Effector memory CD4-positive, alpha-beta T cell (primary cell): ENCODE data around the gene MEA1.
"Not testable (repeated sequence)": the region's sequence is repeated elsewhere in the genome, so short reads cannot be mapped to it uniquely, and the experiment has no call there.

Experiments used
- DNase-seq, 3 donors: peaks; one replicate each; pipeline ENCODE4 v3.0.0-alpha.2; 2020
- H3K27ac ChIP-seq: 2 replicates; pipeline ENCODE4 v1.7.0; 2013; ENCODE audit warnings: mild to moderate bottlenecking, low read length, moderate library complexity; ENCODE audit not compliant: insufficient read depth, poor library complexity, severe bottlenecking
- H3K27me3 ChIP-seq: replicated peaks from 2 replicates; pipeline ENCODE4 v1.7.0; 2013; ENCODE audit warnings: mild to moderate bottlenecking, low read length; ENCODE audit not compliant: insufficient read depth, control insufficient read depth, poor library complexity, severe bottlenecking
- H3K36me3 ChIP-seq: 2 replicates; pipeline ENCODE4 v1.7.0; 2013; ENCODE audit warnings: mild to moderate bottlenecking, low read length, moderate library complexity; ENCODE audit not compliant: control insufficient read depth, insufficient read depth
- H3K4me1 ChIP-seq: 2 replicates; pipeline ENCODE4 v1.7.0; 2013; ENCODE audit warnings: low read length, mild to moderate bottlenecking; ENCODE audit not compliant: control insufficient read depth, insufficient read depth, poor library complexity, severe bottlenecking
- H3K4me3 ChIP-seq: 2 replicates; pipeline ENCODE4 v1.7.0; 2013; ENCODE audit warnings: low read length, low read depth, mild to moderate bottlenecking; ENCODE audit not compliant: insufficient read depth, poor library complexity, severe bottlenecking
- H3K9me3 ChIP-seq: 2 replicates; pipeline ENCODE4 v1.7.0; 2013; ENCODE audit warnings: mild to moderate bottlenecking, low read length, moderate library complexity; ENCODE audit not compliant: control insufficient read depth

MEA1 gene

DNA sequence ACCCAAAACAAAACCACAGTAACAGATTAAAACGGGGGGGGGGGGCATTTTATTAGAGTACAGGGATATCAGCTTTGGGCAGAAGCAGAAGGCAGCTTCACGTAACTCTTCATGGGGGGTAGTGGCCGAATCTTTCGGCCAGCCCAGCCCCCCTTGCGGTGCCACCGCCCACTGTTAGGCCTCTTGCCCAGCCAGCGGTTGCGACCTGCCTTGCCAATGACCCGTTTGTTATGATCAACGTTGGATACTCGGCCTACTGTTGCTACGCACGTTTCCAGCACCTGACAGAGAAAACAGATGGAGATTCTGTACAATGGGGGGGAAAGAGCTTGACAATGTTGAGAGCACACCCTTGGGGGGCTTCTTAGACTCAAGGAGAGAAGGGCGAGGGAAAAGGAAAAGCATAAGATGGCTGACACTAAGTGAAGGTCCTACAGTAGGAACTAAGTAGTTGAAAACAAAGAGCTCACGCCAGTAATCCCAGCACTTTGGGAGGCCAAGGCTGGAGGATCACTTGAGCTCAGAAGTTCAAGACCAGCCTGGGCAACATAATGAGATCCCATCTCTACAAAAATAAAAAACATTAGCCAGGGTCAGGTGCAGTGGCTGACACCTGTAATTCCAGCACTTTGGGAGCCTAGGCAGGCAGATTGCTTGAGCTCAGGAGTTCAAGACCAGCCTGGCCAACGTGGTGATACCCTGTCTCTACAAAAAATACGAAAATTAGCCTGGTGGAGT is 40.6 kb upstream of the MEA1 start:
- Histone ChIP-seq H3K4me1 (peaks cover 28% of the 10 kb centered on the region), H3K4me3 (peak overlapping the region; percentile 71), H3K27me3 (no peaks in the 10 kb centered on the region), H3K27ac (peak overlapping the region; percentile 79), H3K36me3 (peaks cover 18% of the 10 kb centered on the region), H3K9me3 (no peaks in the 10 kb centered on the region)
- no peak for DNase-seq

DNA sequence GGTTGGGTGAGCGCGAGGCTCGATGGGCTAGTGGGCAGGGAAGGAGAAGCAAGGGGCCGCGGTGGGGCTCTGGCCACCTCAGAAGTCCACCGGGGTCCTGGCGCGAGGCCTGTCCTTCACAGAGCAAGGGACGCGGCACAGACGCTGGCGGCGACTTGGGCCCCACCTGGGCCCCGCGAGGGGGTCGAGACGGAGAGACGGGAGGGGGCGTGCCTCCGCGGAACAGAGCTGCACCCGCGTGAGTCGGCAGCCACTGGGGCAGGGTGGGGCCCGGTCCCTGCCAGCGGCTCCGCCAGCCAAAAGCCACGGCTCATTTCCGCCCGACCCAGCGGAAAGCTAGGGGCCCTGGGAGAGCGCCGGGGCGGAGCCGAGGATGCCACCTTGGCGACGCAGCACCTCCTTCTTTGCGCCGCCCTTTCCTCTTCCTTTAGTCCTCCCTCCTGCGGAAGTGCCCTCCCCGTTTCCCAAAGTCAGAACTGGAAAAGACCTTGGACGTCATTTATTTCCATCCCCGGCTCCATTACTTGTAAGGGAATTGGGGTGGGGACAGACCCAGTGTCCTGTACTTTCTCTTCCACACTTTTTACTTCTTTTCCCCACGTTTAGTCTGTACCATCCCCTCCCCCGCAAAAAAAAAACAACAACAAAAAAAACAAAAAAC is 39.9 kb upstream of the MEA1 start, which contains the start of gene CUL7:
TSS of gene CUL7 (minus strand) at position 307 of the 661 bp plus-strand sequence. CDS start 1,063 bp downstream, outside the sequence.
- peak within 1 kb of the TSS; percentile 79 for H3K27ac ChIP-seq
- H3K4me1 ChIP-seq = peaks cover 23% of the 10 kb centered on the region
- DNase-seq = peak; percentile 79 to 84 (median 82)
- no peaks in the 10 kb centered on the region for H3K9me3 ChIP-seq
- peaks cover 23% of the 10 kb centered on the region for H3K36me3 ChIP-seq
- H3K4me3 ChIP-seq = peak within 1 kb of the TSS; percentile 71
- no peaks in the 10 kb centered on the region for H3K27me3 ChIP-seq

DNA sequence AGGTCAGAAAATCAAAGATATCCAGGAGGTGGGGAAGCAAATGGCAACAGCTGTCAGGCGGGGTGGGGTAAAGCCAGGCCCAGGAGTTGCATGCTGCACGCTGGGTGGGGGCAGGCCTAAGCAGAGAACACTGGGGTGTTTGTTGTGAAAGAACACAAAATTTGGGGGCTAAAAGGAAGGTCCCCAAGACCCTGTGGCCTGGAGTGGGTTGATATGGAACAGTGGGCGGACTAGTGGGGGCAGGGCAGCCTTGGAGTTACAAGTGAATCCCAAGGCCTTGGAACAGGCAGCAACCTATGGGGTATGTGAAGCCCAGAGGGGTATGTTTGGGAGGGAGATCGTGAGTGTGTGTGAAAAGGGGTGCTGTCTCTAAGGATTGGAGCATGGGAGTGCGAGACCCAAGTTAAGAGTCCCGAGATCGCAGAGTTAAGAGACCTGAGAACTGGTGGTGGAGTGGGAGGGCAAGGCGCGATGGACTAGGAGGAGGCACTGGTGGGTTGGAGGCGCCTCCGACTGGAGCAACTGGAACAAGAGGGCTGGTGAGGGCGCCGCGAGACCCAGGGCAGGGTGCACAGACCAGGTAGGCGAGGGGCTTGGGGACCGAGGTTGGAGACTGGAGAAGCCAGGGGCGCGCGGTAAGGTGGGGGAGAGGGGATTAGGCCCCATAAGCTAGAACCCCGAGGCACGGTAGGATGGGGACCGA is 39.2 kb upstream of the MEA1 start:
- Histone ChIP-seq H3K4me3 (peak overlapping the region; percentile 71), H3K9me3 (no peaks in the 10 kb centered on the region), H3K27ac (peak overlapping the region; percentile 79), H3K4me1 (peaks cover 17% of the 10 kb centered on the region), H3K36me3 (peaks cover 25% of the 10 kb centered on the region), H3K27me3 (no peaks in the 10 kb centered on the region)
- DNase-seq = no peak

DNA sequence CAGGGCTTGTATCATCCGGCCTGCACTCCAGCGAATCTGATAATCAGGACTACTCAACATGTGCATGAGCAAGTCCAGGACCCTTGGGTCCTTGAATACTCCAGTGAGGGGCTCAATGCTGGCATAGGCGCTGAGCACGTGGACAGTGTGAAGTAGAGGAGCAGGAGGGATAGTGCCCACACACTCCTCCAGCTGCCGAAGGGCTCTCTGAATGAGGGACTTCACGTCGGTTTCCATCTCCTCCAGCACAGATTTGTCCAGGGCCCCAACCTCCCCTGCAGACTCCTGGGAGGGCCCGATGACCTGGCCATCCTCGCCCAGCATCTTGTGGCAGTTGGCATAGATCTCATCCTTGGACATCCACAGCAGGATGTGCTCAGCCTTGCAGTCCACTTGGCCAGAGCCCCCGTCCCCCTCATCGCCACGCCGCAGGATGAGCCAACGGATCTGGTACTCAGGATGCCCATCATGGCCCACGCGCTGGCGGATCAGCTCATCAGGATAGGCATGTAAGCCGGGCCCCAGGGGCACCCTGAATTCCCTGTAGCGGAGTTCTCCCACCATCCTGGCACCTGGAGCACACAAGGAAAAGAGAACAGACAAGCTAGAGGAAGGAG is 38.6 kb upstream of the MEA1 start:
- DNase-seq = no peak
- H3K4me3 ChIP-seq = no peak overlapping the region
- peaks cover 26% of the 10 kb centered on the region for H3K36me3 ChIP-seq
- H3K4me1 ChIP-seq = peaks cover 15% of the 10 kb centered on the region
- H3K27ac ChIP-seq = no peak overlapping the region
- H3K27me3 ChIP-seq = no peaks in the 10 kb centered on the region
- no peaks in the 10 kb centered on the region for H3K9me3 ChIP-seq

DNA sequence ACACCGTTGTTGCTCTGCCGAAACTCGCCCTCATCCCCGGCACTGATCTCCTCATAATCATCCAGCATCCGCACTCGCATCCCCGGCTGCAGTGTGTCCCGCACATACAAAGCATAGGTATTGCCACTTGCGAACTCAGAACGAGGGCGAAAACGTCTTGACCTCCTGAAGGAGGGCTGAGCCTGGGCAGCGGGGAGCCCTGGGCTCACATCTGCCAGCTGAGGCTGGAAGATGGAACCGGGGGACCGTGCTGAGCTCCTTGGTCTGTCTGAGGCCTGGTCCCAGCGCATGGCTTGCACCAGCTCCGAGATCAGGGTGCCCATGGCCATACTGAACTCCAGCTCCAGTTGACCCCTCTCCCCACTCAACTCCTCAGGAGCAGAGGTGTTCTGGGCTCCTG is 37.2 kb upstream of the MEA1 start:
- Histone ChIP-seq H3K4me1 (peaks cover 15% of the 10 kb centered on the region), H3K9me3 (no peaks in the 10 kb centered on the region), H3K27ac (no peak overlapping the region), H3K4me3 (no peak overlapping the region), H3K27me3 (no peaks in the 10 kb centered on the region), H3K36me3 (peaks cover 30% of the 10 kb centered on the region)
- DNase-seq = no peak

DNA sequence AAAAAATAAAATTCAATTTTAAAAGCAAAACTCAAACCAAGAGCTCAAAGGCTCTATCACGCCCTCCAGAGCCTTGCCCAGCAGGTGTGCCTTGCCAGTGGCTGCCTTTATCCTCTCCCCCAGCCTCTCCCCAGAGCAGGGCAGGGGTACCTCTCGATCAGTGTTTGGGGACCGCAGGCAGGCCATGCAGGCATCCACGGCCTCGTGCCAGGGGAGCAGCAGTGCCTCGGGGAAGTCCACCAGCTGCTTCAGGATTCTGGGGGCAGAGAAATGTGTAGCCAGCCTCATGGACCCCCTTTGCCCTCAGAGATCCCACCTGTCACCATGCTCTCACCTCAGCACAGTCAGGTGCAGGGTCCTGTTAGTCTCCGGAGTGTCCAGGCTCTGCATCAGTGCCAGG is 34.3 kb upstream of the MEA1 start:
- Histone ChIP-seq H3K36me3 (peaks cover 38% of the 10 kb centered on the region), H3K4me3 (no peak overlapping the region), H3K4me1 (peaks cover 5% of the 10 kb centered on the region), H3K27me3 (no peaks in the 10 kb centered on the region), H3K27ac (no peak overlapping the region), H3K9me3 (no peaks in the 10 kb centered on the region)
- DNase-seq = no peak

DNA sequence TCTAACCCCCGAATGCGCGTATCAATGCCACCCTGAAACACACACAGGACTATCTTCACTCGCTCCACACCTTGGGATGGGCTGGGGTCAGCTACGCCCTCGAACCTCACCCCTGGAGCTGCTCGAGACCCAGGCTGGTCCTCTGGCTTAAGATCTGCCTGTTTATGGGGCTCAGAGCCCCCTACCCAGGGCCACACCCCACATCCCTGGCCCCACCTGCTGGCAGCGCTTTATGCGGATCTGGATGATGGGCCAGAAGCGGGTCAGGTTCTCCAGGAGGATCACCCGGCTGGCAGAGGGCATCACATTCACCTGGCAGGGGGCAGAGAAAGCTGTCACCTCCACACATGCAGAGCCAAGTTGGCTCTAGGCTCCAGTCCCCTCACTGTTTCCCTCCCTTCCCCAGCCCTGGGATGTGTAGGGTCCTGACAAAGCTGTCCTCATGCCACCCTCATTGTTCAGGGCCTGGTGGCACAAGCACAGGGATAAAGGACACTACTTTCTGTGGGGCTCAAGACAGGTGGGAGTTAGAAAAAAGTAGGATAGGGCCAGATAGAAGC is 31.7 kb upstream of the MEA1 start:
- H3K4me1 ChIP-seq = no peaks in the 10 kb centered on the region
- no peak overlapping the region for H3K4me3 ChIP-seq
- H3K36me3 ChIP-seq = peaks cover 42% of the 10 kb centered on the region
- H3K27ac ChIP-seq = no peak overlapping the region
- no peak for DNase-seq
- no peaks in the 10 kb centered on the region for H3K9me3 ChIP-seq
- no peaks in the 10 kb centered on the region for H3K27me3 ChIP-seq

DNA sequence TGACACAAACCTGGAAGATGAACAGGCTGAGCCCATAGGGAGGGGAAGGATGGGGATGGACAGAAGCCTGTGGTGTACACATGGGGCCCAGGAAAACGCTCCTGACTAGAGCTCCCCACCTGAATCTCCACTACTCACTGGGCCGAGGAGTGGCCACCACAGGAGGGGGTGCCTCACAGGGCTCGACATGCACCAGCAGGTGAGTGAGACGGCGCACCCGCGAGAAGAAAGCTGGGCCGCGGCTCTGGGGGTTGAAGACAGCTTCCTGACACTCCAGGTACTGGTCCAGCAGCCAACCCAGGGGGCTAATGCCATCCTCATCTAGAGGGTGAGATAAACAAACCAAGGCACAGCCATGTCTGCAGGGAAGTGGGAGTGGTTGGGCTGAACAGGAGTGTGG is 29.6 kb upstream of the MEA1 start:
- Histone ChIP-seq H3K9me3 (no peaks in the 10 kb centered on the region), H3K4me1 (no peaks in the 10 kb centered on the region), H3K4me3 (no peak overlapping the region), H3K27ac (no peak overlapping the region), H3K36me3 (peaks cover 47% of the 10 kb centered on the region), H3K27me3 (no peaks in the 10 kb centered on the region)
- no peak for DNase-seq

DNA sequence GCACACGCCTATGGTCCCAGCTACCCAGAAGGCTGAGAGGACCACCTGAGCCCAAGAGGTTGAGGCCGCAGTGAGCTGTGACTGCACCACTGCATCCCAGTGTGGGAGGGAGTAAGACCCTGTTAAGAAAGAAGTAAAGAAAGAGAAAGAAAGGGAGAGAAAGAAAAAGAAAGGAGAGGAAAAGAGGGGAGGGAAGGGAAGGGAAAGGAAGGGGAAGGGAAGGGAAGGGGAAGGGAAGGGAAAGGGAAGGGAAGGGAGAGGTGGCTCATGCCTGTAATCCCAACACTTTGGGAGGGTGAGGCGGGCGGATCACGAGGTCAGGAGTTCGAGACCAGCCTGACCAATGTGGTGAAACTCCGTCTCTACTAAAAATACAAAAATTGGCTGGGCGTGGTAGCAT is 27.7 kb upstream of the MEA1 start:
- peaks cover 54% of the 10 kb centered on the region for H3K36me3 ChIP-seq
- H3K9me3 ChIP-seq, H3K27me3 ChIP-seq, DNase-seq, H3K27ac ChIP-seq, H3K4me1 ChIP-seq, H3K4me3 ChIP-seq: not testable (repeated sequence)
